COR-L47 (cell line): ENCODE measurements around the gene CCDC83.
"Not testable (repeated sequence)": the region's sequence is repeated elsewhere in the genome, so short reads cannot be mapped to it uniquely, and the experiment has no call there.

ENCODE experiments used
- DNase-seq: peaks from one replicate; lab custom pipeline; 2025; lab: John Stamatoyannopoulos, UW

CCDC83 gene

GRCh38 chr11:85835729-85836128, 19.5 kb upstream of the CCDC83 start:
- DNase-seq = no peak

- not testable (repeated sequence) for DNase-seq
Observed at GRCh38 chr11:85840932-85841331, 14.3 kb upstream of the CCDC83 start.

GRCh38 chr11:85843929-85844328, 11.3 kb upstream of the CCDC83 start:
- DNase-seq = no peak

- no peak for DNase-seq
Observed at GRCh38 chr11:85844439-85845123, 10.6 kb upstream of the CCDC83 start.

GRCh38 chr11:85845124-85845631, 10.0 kb upstream of the CCDC83 start:
- DNase-seq = no peak

GRCh38 chr11:85847436-85847835, 7.7 kb upstream of the CCDC83 start:
- DNase-seq = no peak

- DNase-seq = no peak
Observed at GRCh38 chr11:85848006-85848405, 7.2 kb upstream of the CCDC83 start.

GRCh38 chr11:85848556-85848955, 6.6 kb upstream of the CCDC83 start:
- no peak for DNase-seq

- DNase-seq = not testable (repeated sequence)
Observed at GRCh38 chr11:85852754-85853153, 2.4 kb upstream of the CCDC83 start.

GRCh38 chr11:85853541-85853940, 1.6 kb upstream of the CCDC83 start:
- not testable (repeated sequence) for DNase-seq

- DNase-seq = no peak
Observed at GRCh38 chr11:85854212-85854556, 999 bp upstream of the CCDC83 start.

- DNase-seq = peak; percentile 88
Observed at GRCh38 chr11:85854557-85855340, 434 bp upstream of the CCDC83 start.

GRCh38 chr11:85857098-85857497, 1.9 kb downstream of the CCDC83 start:
- no peak for DNase-seq

GRCh38 chr11:85859541-85859940, 4.4 kb downstream of the CCDC83 start:
- DNase-seq = not testable (repeated sequence)

- DNase-seq = no peak
Observed at GRCh38 chr11:85863855-85864254, 8.7 kb downstream of the CCDC83 start.

GRCh38 chr11:85866137-85866827, 11.1 kb downstream of the CCDC83 start:
- DNase-seq = no peak

GRCh38 chr11:85867751-85868150, 12.6 kb downstream of the CCDC83 start:
- DNase-seq = no peak

- DNase-seq = no peak
Observed at GRCh38 chr11:85869781-85870180, 14.6 kb downstream of the CCDC83 start.

GRCh38 chr11:85874265-85874664, 19.1 kb downstream of the CCDC83 start:
- DNase-seq = no peak

- no peak for DNase-seq
Observed at GRCh38 chr11:85875505-85875904, 20.3 kb downstream of the CCDC83 start.

- DNase-seq = no peak
Observed at GRCh38 chr11:85884581-85885021, 29.4 kb downstream of the CCDC83 start.
